GM12874 (cell line): ENCODE results near the gene APBA2.
A peak's percentile ranks its signal among the peaks of the same experiment; 100 is the strongest.

Experiments used
- TF ChIP-seq, protein P1 (sequence below): IDR thresholded peaks from 2 replicates; pipeline ENCODE4 v1.5.1; 2011; ENCODE audit warnings: low read depth, mild to moderate bottlenecking, control low read depth, low read length, moderate library complexity; ENCODE audit not compliant: insufficient read depth

The APBA2 gene

DNA sequence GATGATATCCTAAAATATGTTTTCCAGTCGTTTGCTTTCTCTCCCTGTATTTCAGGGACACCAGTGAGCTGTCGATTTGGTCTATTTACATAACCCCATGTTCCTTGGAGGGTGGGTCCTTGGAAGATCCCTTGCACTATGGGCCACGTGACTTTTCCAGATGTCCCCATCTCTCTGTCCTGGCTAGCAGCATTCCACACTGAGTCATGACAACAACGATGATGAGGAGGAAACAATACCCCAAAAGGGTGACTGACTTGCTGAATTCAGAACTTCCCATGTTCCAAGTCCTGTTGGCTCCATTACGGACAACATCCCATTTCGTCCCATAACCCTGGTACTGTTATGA is 249.5 kb downstream of the APBA2 start:
- TF ChIP-seq, protein P1, sequence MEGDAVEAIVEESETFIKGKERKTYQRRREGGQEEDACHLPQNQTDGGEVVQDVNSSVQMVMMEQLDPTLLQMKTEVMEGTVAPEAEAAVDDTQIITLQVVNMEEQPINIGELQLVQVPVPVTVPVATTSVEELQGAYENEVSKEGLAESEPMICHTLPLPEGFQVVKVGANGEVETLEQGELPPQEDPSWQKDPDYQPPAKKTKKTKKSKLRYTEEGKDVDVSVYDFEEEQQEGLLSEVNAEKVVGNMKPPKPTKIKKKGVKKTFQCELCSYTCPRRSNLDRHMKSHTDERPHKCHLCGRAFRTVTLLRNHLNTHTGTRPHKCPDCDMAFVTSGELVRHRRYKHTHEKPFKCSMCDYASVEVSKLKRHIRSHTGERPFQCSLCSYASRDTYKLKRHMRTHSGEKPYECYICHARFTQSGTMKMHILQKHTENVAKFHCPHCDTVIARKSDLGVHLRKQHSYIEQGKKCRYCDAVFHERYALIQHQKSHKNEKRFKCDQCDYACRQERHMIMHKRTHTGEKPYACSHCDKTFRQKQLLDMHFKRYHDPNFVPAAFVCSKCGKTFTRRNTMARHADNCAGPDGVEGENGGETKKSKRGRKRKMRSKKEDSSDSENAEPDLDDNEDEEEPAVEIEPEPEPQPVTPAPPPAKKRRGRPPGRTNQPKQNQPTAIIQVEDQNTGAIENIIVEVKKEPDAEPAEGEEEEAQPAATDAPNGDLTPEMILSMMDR, result no peak

DNA sequence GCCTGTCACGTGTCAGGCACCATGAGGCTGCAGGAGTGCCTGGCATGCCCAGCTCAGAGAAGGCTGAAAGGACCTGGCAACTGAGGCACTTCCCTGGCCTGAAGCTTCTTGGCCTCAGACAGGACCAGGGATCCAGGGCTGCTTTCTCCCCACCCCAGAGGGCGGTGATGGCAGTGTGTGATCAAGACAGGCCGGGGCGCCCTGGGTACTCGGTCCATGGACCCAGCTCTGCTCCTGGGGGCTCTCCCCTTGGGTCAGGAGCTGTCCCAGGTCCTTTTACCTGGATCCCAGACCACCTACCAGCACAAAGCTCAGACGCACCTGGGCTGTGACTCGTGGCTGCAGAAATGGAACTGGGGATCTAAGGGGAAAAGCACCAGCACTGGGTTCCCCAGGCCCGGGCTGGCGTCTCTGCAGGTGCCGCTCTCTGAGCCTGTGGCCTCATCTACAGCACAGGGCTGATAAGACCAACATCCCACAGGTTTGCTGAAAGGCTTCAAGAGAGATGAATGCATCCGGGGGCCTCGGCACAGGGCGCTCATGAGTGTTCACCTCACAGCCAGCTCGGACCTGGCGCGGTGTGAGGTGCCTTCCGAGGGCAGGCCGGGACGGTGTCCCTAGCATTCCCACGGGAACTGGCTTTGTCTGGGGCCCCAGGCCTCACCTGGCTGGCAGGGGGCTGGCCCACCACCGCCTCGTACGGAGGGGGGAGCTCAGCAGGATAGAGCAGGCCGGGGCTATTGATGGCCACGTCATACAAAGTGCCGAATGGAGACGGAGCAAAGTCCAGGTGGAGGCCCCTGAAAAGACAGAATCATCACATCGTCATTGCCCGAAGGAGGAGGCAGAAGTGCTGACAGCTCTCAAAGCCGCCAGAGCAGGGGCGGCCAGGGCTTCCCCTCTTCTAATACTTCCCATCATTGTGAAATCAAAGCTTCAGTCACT is 250.2 kb downstream of the APBA2 start:
- TF ChIP-seq, protein P1, result no peak

DNA sequence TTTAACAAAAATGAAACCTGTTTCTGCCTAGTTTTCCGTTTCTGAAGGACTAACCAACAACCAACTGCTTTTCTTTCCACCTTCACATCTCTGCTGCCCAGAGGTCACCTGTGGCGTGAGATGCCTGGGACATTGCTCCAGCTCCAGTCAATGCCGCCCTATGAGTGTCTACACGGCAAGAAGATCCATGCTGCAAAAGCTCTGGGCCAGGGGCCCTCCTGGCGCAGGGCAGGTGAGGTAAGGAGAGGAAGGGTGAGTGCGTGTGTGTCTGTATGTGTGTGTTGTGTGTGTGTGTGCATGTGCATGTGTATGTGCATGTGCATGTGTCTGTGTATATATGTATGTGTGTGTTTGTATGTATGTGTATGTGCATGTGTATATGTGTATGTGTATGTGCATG is 252.5 kb downstream of the APBA2 start:
- TF ChIP-seq, protein P1, result no peak

DNA sequence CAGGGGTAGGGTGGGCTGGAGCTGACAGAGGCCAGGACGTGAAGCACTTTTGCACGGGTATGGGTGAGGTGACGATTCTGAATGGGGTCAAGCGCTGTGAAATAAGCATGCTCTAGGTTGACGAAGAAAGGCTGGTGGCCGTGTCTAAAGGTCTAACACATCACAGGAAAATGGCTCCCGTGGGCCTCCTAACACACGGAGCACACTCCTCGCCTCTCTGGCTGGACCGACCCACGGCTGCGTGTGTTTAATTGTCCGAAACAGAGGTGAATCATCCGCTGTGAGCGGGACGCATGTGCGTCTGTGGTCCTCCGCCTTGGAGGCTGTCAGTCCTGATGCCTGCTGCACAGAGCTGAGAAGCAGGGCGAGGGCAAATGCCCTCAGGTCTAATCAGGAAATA is 253.3 kb downstream of the APBA2 start:
- TF ChIP-seq, protein P1, result no peak

DNA sequence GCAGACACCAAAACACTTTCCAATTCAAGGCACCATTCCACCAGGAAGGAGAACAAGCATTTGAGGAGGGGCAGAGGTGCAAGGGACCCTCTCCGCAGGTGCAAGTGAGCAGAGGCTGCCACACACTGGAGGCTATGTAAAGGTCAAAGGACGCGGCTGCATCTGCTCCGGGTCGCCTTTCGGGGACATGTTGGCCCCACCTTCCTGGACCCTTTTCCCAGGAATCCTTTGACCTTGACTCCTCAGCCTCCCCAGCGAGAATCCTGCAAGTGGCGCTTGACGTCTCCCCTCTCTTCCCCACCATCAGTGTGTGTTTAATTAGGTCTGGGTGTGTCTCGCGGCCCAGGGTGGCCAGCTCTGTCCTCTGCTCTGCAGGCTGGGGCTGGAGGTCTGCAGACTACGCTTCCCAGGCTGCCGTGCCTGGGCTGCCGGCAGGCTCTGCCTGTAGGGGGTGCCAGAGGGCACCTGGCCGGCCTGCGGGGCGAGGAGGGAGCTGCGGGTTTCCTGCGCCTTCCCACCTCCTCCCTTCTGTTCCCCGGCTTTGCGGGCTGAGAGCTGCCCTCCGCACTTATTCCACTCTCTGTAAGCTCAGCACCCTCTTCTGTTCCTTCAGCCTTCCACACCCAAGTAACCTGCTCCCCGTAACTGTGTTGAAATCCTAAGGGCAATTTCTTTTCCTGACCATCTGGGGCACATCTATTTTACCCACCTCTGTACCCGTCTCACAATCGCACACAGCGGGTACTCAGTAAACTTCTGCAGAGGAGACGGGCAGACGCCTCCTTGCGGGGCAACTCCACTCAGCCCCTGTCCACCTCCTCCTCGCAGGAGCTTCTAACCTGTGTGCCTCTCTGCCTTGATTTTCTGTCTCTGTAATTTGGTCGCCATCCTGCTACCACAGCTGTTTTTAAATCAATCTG is 254.0 kb downstream of the APBA2 start:
- TF ChIP-seq, protein P1, result peak; percentile 94

DNA sequence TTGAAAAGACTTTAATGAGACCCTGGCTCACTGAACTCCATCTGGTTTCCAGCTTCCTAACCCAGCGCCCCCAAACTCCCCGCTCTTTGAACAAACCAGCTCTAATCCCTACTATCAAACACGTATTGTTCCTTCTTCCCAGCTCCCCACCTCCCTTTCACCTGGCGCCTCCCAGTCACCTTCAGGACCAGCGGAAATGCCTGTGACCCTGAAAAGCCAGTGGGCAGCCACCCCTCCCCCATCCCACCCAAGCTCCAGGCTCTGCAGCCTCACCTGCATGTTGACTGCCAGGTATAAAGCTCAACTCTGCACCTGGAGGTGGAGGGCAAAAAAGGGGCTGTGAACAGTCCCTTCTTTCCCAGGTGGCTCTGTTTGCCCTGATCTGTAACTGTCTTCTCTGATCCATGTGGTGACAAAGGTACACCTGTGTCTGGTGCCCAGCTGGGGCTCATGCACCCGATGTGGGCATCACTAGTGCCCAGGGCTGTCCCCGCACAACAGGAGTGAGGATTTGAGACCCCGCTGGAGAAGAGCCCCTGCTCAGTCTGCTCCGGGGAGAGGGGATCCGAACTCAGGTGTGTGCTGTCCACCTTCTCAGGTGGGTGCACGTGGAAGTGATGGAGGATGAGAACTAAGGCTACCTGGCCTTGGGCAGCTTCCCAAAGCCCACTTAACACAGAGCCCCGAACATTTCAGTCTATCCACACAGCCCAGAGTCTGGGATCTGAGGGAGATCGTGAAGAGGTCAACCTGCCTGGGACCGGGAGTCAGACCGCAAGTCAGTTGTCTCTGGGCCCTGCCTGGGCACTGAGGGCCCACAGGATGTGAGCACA is 254.9 kb downstream of the APBA2 start:
- TF ChIP-seq, protein P1, result no peak
